IgD-negative memory B cell (primary cell): ENCODE measurements around the gene NACAD. TPM values are rescaled to one million over a fixed set of nuclear protein-coding genes. Genes with fewer than 3 reads are reported as not detected.
A peak's percentile ranks its signal among the peaks of the same experiment; 100 is the strongest.
"Not testable (repeated sequence)": the region's sequence is repeated elsewhere in the genome, so short reads cannot be mapped to it uniquely, and the experiment has no call there.

Source experiments
- H3K27ac Mint-ChIP-seq, 3 donors: one replicate each; pipeline ENCODE4 v1.8.0; 2020 to 2022; ENCODE audit warnings: mild to moderate bottlenecking in 3 of 3, mixed read lengths in 3 of 3, moderate library complexity in 1 of 3
- H3K27me3 Mint-ChIP-seq: one replicate; pipeline ENCODE4 v1.8.0; 2021; ENCODE audit warnings: mixed read lengths
- H3K36me3 Mint-ChIP-seq: one replicate; pipeline ENCODE4 v1.8.0; 2020; ENCODE audit warnings: mild to moderate bottlenecking, mixed read lengths
- H3K4me1 Mint-ChIP-seq, 3 donors: one replicate each; pipeline ENCODE4 v1.8.0; 2020 to 2022; ENCODE audit warnings: mixed read lengths in 3 of 3, mild to moderate bottlenecking in 1 of 3
- H3K4me3 Mint-ChIP-seq, 4 donors: one replicate each; pipeline ENCODE4 v1.8.0; 2020 to 2022; ENCODE audit warnings: mild to moderate bottlenecking in 4 of 4, mixed read lengths in 4 of 4, moderate library complexity in 3 of 4
- H3K9me3 Mint-ChIP-seq, 3 donors: one replicate each; pipeline ENCODE4 v1.8.0; 2020 to 2021; ENCODE audit warnings: mixed read lengths in 3 of 3, mild to moderate bottlenecking in 1 of 3
- polyA plus RNA-seq: library from polyadenylated mRNA; unstranded; fragments of 300-500 nt; fragmentation: Illumina TruSeq; gene quantifications from one replicate; pipeline ENCODE4 v1.2.3, GENCODE V29; 2021

Gene NACAD
- polyA plus RNA-seq, 1 donor from 2014 or later = not detected

- peaks cover 23 to 30% (median 24%) of the 10 kb centered on the region in 3 donors for H3K4me1 Mint-ChIP-seq
- H3K27ac Mint-ChIP-seq = peak overlapping the region in 2 of 3 donors; percentile 1 to 16
- peaks cover 11% of the 10 kb centered on the region for H3K36me3 Mint-ChIP-seq
- no peaks in the 10 kb centered on the region for H3K27me3 Mint-ChIP-seq
- H3K9me3 Mint-ChIP-seq = no peaks in the 10 kb centered on the region
- H3K4me3 Mint-ChIP-seq = no peak overlapping the region
These were observed 38.6 kb downstream of the NACAD start for GRCh38 chr7:45050198-45050597.

GRCh38 chr7:45048748-45049147 lies 40.0 kb downstream of the NACAD start:
- peaks cover 6% of the 10 kb centered on the region for H3K36me3 Mint-ChIP-seq
- H3K27ac Mint-ChIP-seq = peak overlapping the region in 1 of 3 donors; percentile 31
- H3K9me3 Mint-ChIP-seq = no peaks in the 10 kb centered on the region
- peaks cover 21 to 32% (median 23%) of the 10 kb centered on the region in 3 donors for H3K4me1 Mint-ChIP-seq
- no peak overlapping the region for H3K4me3 Mint-ChIP-seq
- H3K27me3 Mint-ChIP-seq = no peaks in the 10 kb centered on the region

GRCh38 chr7:45044338-45044737 lies 44.4 kb downstream of the NACAD start:
- Mint-ChIP-seq H3K4me3 (peak overlapping the region in 1 of 4 donors; percentile 5), H3K27me3 (no peaks in the 10 kb centered on the region), H3K9me3 (no peaks in the 10 kb centered on the region), H3K27ac (peak overlapping the region in 2 of 3 donors; percentile 27 to 58), H3K36me3 (peaks cover 10% of the 10 kb centered on the region), H3K4me1 (peaks cover 12 to 19% (median 17%) of the 10 kb centered on the region in 3 donors)

GRCh38 chr7:45039106-45039505 lies 49.7 kb downstream of the NACAD start:
- H3K9me3 Mint-ChIP-seq = no peaks in the 10 kb centered on the region
- H3K36me3 Mint-ChIP-seq = peaks cover 9% of the 10 kb centered on the region
- H3K4me3 Mint-ChIP-seq = no peak overlapping the region
- H3K4me1 Mint-ChIP-seq = peaks cover 29 to 47% (median 32%) of the 10 kb centered on the region in 3 donors
- no peaks in the 10 kb centered on the region for H3K27me3 Mint-ChIP-seq
- peak overlapping the region in 1 of 3 donors; percentile 16 for H3K27ac Mint-ChIP-seq

- peaks cover 34 to 49% (median 40%) of the 10 kb centered on the region in 3 donors for H3K4me1 Mint-ChIP-seq
- H3K36me3 Mint-ChIP-seq = peaks cover 8% of the 10 kb centered on the region
- H3K4me3 Mint-ChIP-seq = no peak overlapping the region
- H3K27ac Mint-ChIP-seq = peak overlapping the region in 2 of 3 donors; percentile 74 to 84
- no peaks in the 10 kb centered on the region for H3K27me3 Mint-ChIP-seq
- H3K9me3 Mint-ChIP-seq = no peaks in the 10 kb centered on the region
These were observed 50.9 kb downstream of the NACAD start for GRCh38 chr7:45037876-45038275.

- H3K27ac Mint-ChIP-seq = peak overlapping the region; percentile 71 to 81 (median 74)
- H3K4me3 Mint-ChIP-seq = peak overlapping the region in 2 of 4 donors; percentile 33 to 41
- peaks cover 39 to 44% (median 43%) of the 10 kb centered on the region in 3 donors for H3K4me1 Mint-ChIP-seq
- peaks cover 6% of the 10 kb centered on the region for H3K36me3 Mint-ChIP-seq
- no peaks in the 10 kb centered on the region for H3K9me3 Mint-ChIP-seq
- H3K27me3 Mint-ChIP-seq = no peaks in the 10 kb centered on the region
These were observed 52.0 kb downstream of the NACAD start for GRCh38 chr7:45036796-45037195.

GRCh38 chr7:45036317-45036716 lies 52.5 kb downstream of the NACAD start:
- no peaks in the 10 kb centered on the region for H3K9me3 Mint-ChIP-seq
- H3K4me3 Mint-ChIP-seq = peak overlapping the region; percentile 4 to 90 (median 63)
- peak overlapping the region; percentile 36 to 71 (median 39) for H3K27ac Mint-ChIP-seq
- H3K4me1 Mint-ChIP-seq = peaks cover 39 to 46% (median 44%) of the 10 kb centered on the region in 3 donors
- peaks cover 6% of the 10 kb centered on the region for H3K36me3 Mint-ChIP-seq
- no peaks in the 10 kb centered on the region for H3K27me3 Mint-ChIP-seq

- peaks cover 39 to 45% (median 44%) of the 10 kb centered on the region in 3 donors for H3K4me1 Mint-ChIP-seq
- no peaks in the 10 kb centered on the region for H3K9me3 Mint-ChIP-seq
- peaks cover 6% of the 10 kb centered on the region for H3K36me3 Mint-ChIP-seq
These were observed 52.9 kb downstream of the NACAD start for GRCh38 chr7:45035893-45036292.

GRCh38 chr7:45035371-45035770 lies 53.4 kb downstream of the NACAD start:
- Mint-ChIP-seq H3K4me3 (peak overlapping the region in 2 of 4 donors; percentile 85 to 90), H3K27me3 (no peaks in the 10 kb centered on the region), H3K36me3 (peaks cover 5% of the 10 kb centered on the region), H3K4me1 (peaks cover 39 to 45% (median 44%) of the 10 kb centered on the region in 3 donors), H3K27ac (peak overlapping the region in 1 of 3 donors; percentile 39), H3K9me3 (no peaks in the 10 kb centered on the region)

More at GRCh38 chr7:45035893-45036292, 52.9 kb downstream of the NACAD start:
- Mint-ChIP-seq H3K4me3 (peak overlapping the region; percentile 4 to 90 (median 63)), H3K27me3 (no peaks in the 10 kb centered on the region), H3K27ac (peak overlapping the region; percentile 36 to 71 (median 39))

- H3K27me3 Mint-ChIP-seq, H3K4me3 Mint-ChIP-seq, H3K36me3 Mint-ChIP-seq, H3K9me3 Mint-ChIP-seq: not testable (repeated sequence)
- H3K4me1 Mint-ChIP-seq = peaks cover 41 to 51% (median 49%) of the 10 kb centered on the region in 3 donors
- H3K27ac Mint-ChIP-seq = peak overlapping the region in 1 of 3 donors; percentile 9
These were observed 54.1 kb downstream of the NACAD start for GRCh38 chr7:45034710-45035109.

GRCh38 chr7:45033931-45034290 lies 54.9 kb downstream of the NACAD start:
- H3K9me3 Mint-ChIP-seq = no peaks in the 10 kb centered on the region
- H3K4me1 Mint-ChIP-seq = peaks cover 49 to 59% (median 55%) of the 10 kb centered on the region in 3 donors
- H3K27me3 Mint-ChIP-seq = no peaks in the 10 kb centered on the region
- H3K4me3 Mint-ChIP-seq = peak overlapping the region in 3 of 4 donors; percentile 21 to 76 (median 24)
- peaks cover 3% of the 10 kb centered on the region for H3K36me3 Mint-ChIP-seq
- H3K27ac Mint-ChIP-seq = peak overlapping the region in 2 of 3 donors; percentile 7 to 89

GRCh38 chr7:45033261-45033930 lies 55.4 kb downstream of the NACAD start:
- Mint-ChIP-seq H3K36me3 (peaks cover 3% of the 10 kb centered on the region), H3K4me3 (peak overlapping the region; percentile 16 to 85 (median 50)), H3K27me3 (no peaks in the 10 kb centered on the region), H3K4me1 (peaks cover 51 to 59% (median 54%) of the 10 kb centered on the region in 3 donors), H3K27ac (peak overlapping the region; percentile 7 to 89 (median 64)), H3K9me3 (no peaks in the 10 kb centered on the region)

- Mint-ChIP-seq H3K9me3 (no peaks in the 10 kb centered on the region), H3K4me1 (peaks cover 46 to 56% (median 53%) of the 10 kb centered on the region in 3 donors), H3K4me3 (peak overlapping the region; percentile 50 to 70 (median 51)), H3K27ac (peak overlapping the region in 2 of 3 donors; percentile 43 to 89), H3K36me3 (peaks cover 5% of the 10 kb centered on the region), H3K27me3 (no peaks in the 10 kb centered on the region)
These were observed 56.3 kb downstream of the NACAD start for GRCh38 chr7:45032421-45032820.

GRCh38 chr7:45031829-45032228 lies 56.9 kb downstream of the NACAD start:
- Mint-ChIP-seq H3K27me3 (no peaks in the 10 kb centered on the region), H3K27ac (peak overlapping the region in 2 of 3 donors; percentile 5 to 69), H3K4me3 (peak overlapping the region in 3 of 4 donors; percentile 50 to 81 (median 70)), H3K4me1 (peaks cover 48 to 57% (median 56%) of the 10 kb centered on the region in 3 donors), H3K9me3 (no peaks in the 10 kb centered on the region), H3K36me3 (peaks cover 5% of the 10 kb centered on the region)
